ENCODE results near the gene CACNA1A.
"Not testable (repeated sequence)": the region's sequence is repeated elsewhere in the genome, so short reads cannot be mapped to it uniquely, and the experiment has no call there.

The CACNA1A gene

GRCh38 chr19:13451434-13451995, 54.8 kb downstream of the CACNA1A start:
- H3K27ac ChIP-seq (ENCODE audit: low read length), result no peak overlapping the region
- H3K4me3 ChIP-seq (ENCODE audit: low read depth in 1 of 2, low read length in 2 of 2), result no peak overlapping the region
- peaks cover 7 to 43% of the 10 kb centered on the region in 2 donors for H3K9me3 ChIP-seq (ENCODE audit: control insufficient read depth in 1 of 2, low read length in 2 of 2)
- H3K36me3 ChIP-seq (ENCODE audit: control insufficient read depth in 1 of 2, insufficient read depth in 2 of 2, low read length in 2 of 2), result no peaks in the 10 kb centered on the region
- H3K4me1 ChIP-seq (ENCODE audit: control insufficient read depth in 1 of 2, insufficient read depth in 2 of 2, low read length in 2 of 2), result no peaks in the 10 kb centered on the region
- no peaks in the 10 kb centered on the region for H3K27me3 ChIP-seq (ENCODE audit: low read depth, low read length)

- Histone ChIP-seq H3K27me3 (ENCODE audit: low read depth, low read length) (no peaks in the 10 kb centered on the region), H3K4me1 (ENCODE audit: control insufficient read depth in 1 of 2, insufficient read depth in 2 of 2, low read length in 2 of 2) (no peaks in the 10 kb centered on the region), H3K36me3 (ENCODE audit: control insufficient read depth in 1 of 2, insufficient read depth in 2 of 2, low read length in 2 of 2) (no peaks in the 10 kb centered on the region), H3K4me3 (ENCODE audit: low read depth in 1 of 2, low read length in 2 of 2) (no peak overlapping the region), H3K9me3 (ENCODE audit: control insufficient read depth in 1 of 2, low read length in 2 of 2) (peaks cover 7 to 40% of the 10 kb centered on the region in 2 donors), H3K27ac (ENCODE audit: low read length) (no peak overlapping the region)
Observed at GRCh38 chr19:13447978-13448377, 58.3 kb downstream of the CACNA1A start.

GRCh38 chr19:13441810-13442512, 64.3 kb downstream of the CACNA1A start:
- Histone ChIP-seq H3K4me1 (ENCODE audit: control insufficient read depth in 1 of 2, insufficient read depth in 2 of 2, low read length in 2 of 2) (no peaks in the 10 kb centered on the region), H3K4me3 (ENCODE audit: low read depth in 1 of 2, low read length in 2 of 2) (no peak overlapping the region), H3K27ac (ENCODE audit: low read length) (no peak overlapping the region), H3K9me3 (ENCODE audit: control insufficient read depth in 1 of 2, low read length in 2 of 2) (peaks cover 0 to 7% of the 10 kb centered on the region in 2 donors), H3K36me3 (ENCODE audit: control insufficient read depth in 1 of 2, insufficient read depth in 2 of 2, low read length in 2 of 2) (no peaks in the 10 kb centered on the region), H3K27me3 (ENCODE audit: low read depth, low read length) (no peaks in the 10 kb centered on the region)

GRCh38 chr19:13437919-13438618, 68.2 kb downstream of the CACNA1A start:
- H3K27me3 ChIP-seq (ENCODE audit: low read depth, low read length), result no peaks in the 10 kb centered on the region
- H3K4me1 ChIP-seq (ENCODE audit: control insufficient read depth in 1 of 2, insufficient read depth in 2 of 2, low read length in 2 of 2), result no peaks in the 10 kb centered on the region
- peaks cover 0 to 4% of the 10 kb centered on the region in 2 donors for H3K9me3 ChIP-seq (ENCODE audit: control insufficient read depth in 1 of 2, low read length in 2 of 2)
- H3K27ac ChIP-seq (ENCODE audit: low read length), result no peak overlapping the region
- no peaks in the 10 kb centered on the region for H3K36me3 ChIP-seq (ENCODE audit: control insufficient read depth in 1 of 2, insufficient read depth in 2 of 2, low read length in 2 of 2)
- H3K4me3 ChIP-seq (ENCODE audit: low read depth in 1 of 2, low read length in 2 of 2), result no peak overlapping the region

- Histone ChIP-seq H3K27me3 (ENCODE audit: low read depth, low read length) (no peaks in the 10 kb centered on the region), H3K4me3 (ENCODE audit: low read depth in 1 of 2, low read length in 2 of 2) (no peak overlapping the region), H3K27ac (ENCODE audit: low read length) (no peak overlapping the region), H3K36me3 (ENCODE audit: control insufficient read depth in 1 of 2, insufficient read depth in 2 of 2, low read length in 2 of 2) (no peaks in the 10 kb centered on the region), H3K4me1 (ENCODE audit: control insufficient read depth in 1 of 2, insufficient read depth in 2 of 2, low read length in 2 of 2) (no peaks in the 10 kb centered on the region), H3K9me3 (ENCODE audit: control insufficient read depth in 1 of 2, low read length in 2 of 2) (peaks cover 0 to 4% of the 10 kb centered on the region in 2 donors)
Observed at GRCh38 chr19:13436352-13436751, 69.9 kb downstream of the CACNA1A start.

GRCh38 chr19:13430790-13431582, 75.3 kb downstream of the CACNA1A start:
- no peaks in the 10 kb centered on the region for H3K4me1 ChIP-seq (ENCODE audit: control insufficient read depth in 1 of 2, insufficient read depth in 2 of 2, low read length in 2 of 2)
- no peaks in the 10 kb centered on the region for H3K27me3 ChIP-seq (ENCODE audit: low read depth, low read length)
- no peak overlapping the region for H3K27ac ChIP-seq (ENCODE audit: low read length)
- H3K36me3 ChIP-seq (ENCODE audit: control insufficient read depth in 1 of 2, insufficient read depth in 2 of 2, low read length in 2 of 2), result no peaks in the 10 kb centered on the region
- H3K9me3 ChIP-seq (ENCODE audit: control insufficient read depth in 1 of 2, low read length in 2 of 2), result peaks cover 0 to 6% of the 10 kb centered on the region in 2 donors
- no peak overlapping the region for H3K4me3 ChIP-seq (ENCODE audit: low read depth in 1 of 2, low read length in 2 of 2)

GRCh38 chr19:13429563-13429962, 76.7 kb downstream of the CACNA1A start:
- no peak overlapping the region for H3K27ac ChIP-seq (ENCODE audit: low read length)
- no peaks in the 10 kb centered on the region for H3K4me1 ChIP-seq (ENCODE audit: control insufficient read depth in 1 of 2, insufficient read depth in 2 of 2, low read length in 2 of 2)
- H3K27me3 ChIP-seq (ENCODE audit: low read depth, low read length), result no peaks in the 10 kb centered on the region
- no peak overlapping the region for H3K4me3 ChIP-seq (ENCODE audit: low read depth in 1 of 2, low read length in 2 of 2)
- peaks cover 0 to 12% of the 10 kb centered on the region in 2 donors for H3K9me3 ChIP-seq (ENCODE audit: control insufficient read depth in 1 of 2, low read length in 2 of 2)
- no peaks in the 10 kb centered on the region for H3K36me3 ChIP-seq (ENCODE audit: control insufficient read depth in 1 of 2, insufficient read depth in 2 of 2, low read length in 2 of 2)

- H3K9me3 ChIP-seq (ENCODE audit: control insufficient read depth in 1 of 2, low read length in 2 of 2), result peaks cover 0 to 12% of the 10 kb centered on the region in 2 donors
- H3K36me3 ChIP-seq (ENCODE audit: control insufficient read depth in 1 of 2, insufficient read depth in 2 of 2, low read length in 2 of 2), result no peaks in the 10 kb centered on the region
- no peak overlapping the region for H3K4me3 ChIP-seq (ENCODE audit: low read depth in 1 of 2, low read length in 2 of 2)
- no peaks in the 10 kb centered on the region for H3K27me3 ChIP-seq (ENCODE audit: low read depth, low read length)
- H3K4me1 ChIP-seq (ENCODE audit: control insufficient read depth in 1 of 2, insufficient read depth in 2 of 2, low read length in 2 of 2), result no peaks in the 10 kb centered on the region
- no peak overlapping the region for H3K27ac ChIP-seq (ENCODE audit: low read length)
Observed at GRCh38 chr19:13428352-13428751, 77.9 kb downstream of the CACNA1A start.

- H3K4me1 ChIP-seq (ENCODE audit: control insufficient read depth in 1 of 2, insufficient read depth in 2 of 2, low read length in 2 of 2), result no peaks in the 10 kb centered on the region
- peaks cover 0 to 15% of the 10 kb centered on the region in 2 donors for H3K9me3 ChIP-seq (ENCODE audit: control insufficient read depth in 1 of 2, low read length in 2 of 2)
Observed at GRCh38 chr19:13427273-13428051, 78.8 kb downstream of the CACNA1A start.

GRCh38 chr19:13425875-13426274, 80.4 kb downstream of the CACNA1A start:
- not testable (repeated sequence) for H3K4me3 ChIP-seq (ENCODE audit: low read depth in 1 of 2, low read length in 2 of 2); H3K27ac ChIP-seq (ENCODE audit: low read length); H3K27me3 ChIP-seq (ENCODE audit: low read depth, low read length); H3K4me1 ChIP-seq (ENCODE audit: control insufficient read depth in 1 of 2, insufficient read depth in 2 of 2, low read length in 2 of 2); H3K36me3 ChIP-seq (ENCODE audit: control insufficient read depth in 1 of 2, insufficient read depth in 2 of 2, low read length in 2 of 2)
- peaks cover 0 to 30% of the 10 kb centered on the region in 2 donors for H3K9me3 ChIP-seq (ENCODE audit: control insufficient read depth in 1 of 2, low read length in 2 of 2)

More at GRCh38 chr19:13427273-13428051, 78.8 kb downstream of the CACNA1A start:
- H3K36me3 ChIP-seq (ENCODE audit: control insufficient read depth in 1 of 2, insufficient read depth in 2 of 2, low read length in 2 of 2), result no peaks in the 10 kb centered on the region
- no peak overlapping the region for H3K4me3 ChIP-seq (ENCODE audit: low read depth in 1 of 2, low read length in 2 of 2)
- H3K27ac ChIP-seq (ENCODE audit: low read length), result no peak overlapping the region
- H3K27me3 ChIP-seq (ENCODE audit: low read depth, low read length), result no peaks in the 10 kb centered on the region
